Skin epidermis (tissue), 12 donors: Measurements from ENCODE around the gene MGRN1.

Source experiments
- H3K27ac ChIP-seq, 21 experiments: fragments of 200-600 bp; sonication (generic) in 11 of 21; one replicate each; pipeline ENCODE4 v1.5.0; 2020; ENCODE audit warnings: mild to moderate bottlenecking in 3 of 21, inconsistent platforms in 2 of 21, moderate library complexity in 2 of 21
- H3K4me3 ChIP-seq, 7 experiments: fragments of 200-600 bp; sonication (generic) in 2 of 7; one replicate each; pipeline ENCODE4 v1.5.0; 2020; ENCODE audit warnings: inconsistent platforms in 2 of 7, mild to moderate bottlenecking in 2 of 7, moderate library complexity in 1 of 7

Gene MGRN1

DNA sequence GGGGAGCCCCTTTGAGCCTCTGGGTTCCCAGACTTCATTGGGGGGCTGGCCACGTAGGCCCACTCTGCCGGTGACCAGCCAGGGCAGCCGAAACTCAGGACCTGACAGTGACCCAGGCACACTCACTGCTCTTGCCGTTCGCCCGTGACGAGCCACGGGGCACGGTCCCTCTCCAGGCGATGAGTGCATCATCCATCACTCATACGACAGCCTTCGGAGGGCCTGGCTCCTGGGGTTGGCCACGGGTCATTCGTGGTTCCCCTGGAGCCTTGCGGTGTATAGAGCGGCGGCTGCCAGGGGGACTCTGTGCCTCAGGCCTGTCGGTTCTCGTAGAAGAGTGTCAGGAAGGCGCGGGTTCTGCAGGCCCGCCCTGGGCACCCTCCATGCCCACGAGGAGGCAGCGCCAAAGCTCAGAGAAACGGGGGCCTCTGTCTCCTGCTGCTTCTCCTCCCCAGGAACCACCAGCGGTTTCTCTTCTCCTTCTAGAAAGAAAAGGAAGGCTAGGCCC lies 57.5 kb downstream of the MGRN1 start:
- Histone ChIP-seq H3K4me3 (no peak overlapping the region), H3K27ac (peak overlapping the region in 1 of 21 experiments; percentile 3)

DNA sequence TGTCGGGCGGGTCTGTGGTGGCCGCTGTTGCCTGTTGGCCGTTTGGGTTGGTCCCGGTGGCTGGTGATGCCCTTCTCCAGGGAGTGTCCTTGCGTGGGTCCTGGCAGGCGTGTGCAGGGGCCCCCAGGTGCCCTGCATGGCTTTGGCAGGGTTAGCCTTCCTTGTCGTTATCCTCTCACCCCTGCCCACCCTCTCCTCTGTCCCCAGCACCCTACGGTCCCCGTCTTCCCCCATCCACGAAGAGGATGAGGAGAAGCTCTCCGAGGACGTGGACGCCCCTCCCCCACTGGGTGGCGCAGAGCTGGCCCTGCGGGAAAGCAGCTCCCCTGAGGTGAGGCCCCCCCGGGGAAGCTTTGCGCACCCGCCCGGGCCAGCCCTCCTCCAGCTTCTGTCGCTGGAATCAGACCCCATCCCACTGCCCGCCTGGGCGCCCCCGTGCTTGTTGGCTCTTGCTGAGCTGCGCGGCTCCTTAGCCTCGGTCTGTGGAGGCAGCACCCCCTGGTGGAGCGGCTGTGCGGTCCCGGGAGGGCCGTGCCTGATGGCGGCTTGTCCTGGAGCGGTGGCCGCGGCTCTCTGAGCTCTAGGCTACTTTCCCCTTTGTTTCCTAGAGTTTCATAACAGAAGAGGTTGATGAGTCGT lies 58.1 kb downstream of the MGRN1 start:
- no peak overlapping the region for H3K4me3 ChIP-seq
- H3K27ac ChIP-seq = no peak overlapping the region

DNA sequence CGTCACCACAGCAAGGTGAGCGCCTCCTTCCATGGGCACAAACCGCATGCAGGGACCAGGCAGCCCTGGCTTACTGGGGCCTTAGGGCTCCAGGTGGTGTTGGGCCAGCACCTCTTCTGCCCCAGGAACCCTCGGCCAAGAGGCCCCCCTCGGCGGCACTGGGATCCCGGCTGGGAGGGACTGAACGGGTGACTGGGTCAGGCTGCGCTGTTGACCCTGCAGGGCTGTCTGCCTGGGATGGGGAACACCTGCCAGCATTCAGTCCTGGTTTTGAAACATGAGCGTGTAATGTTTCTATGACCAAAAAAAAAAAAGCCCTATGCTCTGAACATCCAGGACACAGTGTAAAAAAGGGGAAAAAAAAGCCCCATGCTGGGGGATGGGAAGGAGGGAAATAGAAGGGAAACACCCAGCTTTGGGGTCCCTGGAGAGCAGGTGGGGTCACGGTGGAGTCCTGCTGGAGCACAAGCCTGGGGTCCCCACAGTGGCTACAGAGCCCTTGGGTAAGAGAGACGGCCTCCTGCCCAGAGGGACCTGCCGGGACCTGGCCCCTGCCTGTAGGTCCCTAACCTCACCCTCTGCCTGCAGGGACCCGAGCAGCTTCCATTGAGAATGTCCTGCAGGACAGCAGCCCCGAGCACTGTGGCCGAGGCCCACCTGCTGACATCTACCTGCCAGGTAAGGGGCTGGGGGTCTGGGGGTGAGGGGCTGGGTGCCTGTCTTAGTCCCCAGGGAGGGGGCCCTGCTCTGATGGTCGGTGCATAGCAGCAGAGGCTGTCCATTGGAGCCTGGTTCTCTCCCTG lies 58.8 kb downstream of the MGRN1 start:
- no peak overlapping the region for H3K4me3 ChIP-seq
- no peak overlapping the region for H3K27ac ChIP-seq

DNA sequence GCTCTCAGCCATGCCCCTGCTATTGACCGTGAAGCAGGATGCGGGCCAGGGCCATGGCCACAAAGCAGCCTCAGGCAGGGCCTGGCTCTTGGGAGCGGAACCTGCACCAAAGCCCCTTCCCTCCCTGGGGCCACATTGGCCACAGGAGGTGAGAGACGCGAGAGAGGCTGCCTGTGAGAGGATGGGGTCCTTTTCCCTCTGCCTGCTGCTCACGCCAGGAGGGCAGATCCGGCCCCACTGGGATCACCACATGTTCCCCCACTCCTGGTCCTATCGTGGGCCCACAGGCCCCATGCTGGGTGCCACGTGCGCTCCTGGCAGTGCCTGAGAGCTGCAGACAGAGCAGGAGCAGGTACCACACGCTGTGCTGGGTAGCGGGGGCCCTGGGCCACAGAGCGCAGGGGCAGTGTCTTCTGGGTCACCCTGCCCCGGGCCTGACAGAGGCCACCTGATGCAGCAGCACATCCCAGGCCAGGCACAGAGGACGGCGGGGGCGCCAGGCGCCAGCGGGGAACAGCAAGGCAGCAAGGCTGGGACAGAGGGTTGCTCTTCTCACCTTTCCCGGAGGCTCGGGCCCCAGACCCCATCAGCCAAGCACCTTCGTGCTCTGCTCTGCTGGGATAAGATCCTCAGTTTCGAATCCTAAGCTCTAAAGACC lies 59.6 kb downstream of the MGRN1 start:
- H3K27ac ChIP-seq = no peak overlapping the region

DNA sequence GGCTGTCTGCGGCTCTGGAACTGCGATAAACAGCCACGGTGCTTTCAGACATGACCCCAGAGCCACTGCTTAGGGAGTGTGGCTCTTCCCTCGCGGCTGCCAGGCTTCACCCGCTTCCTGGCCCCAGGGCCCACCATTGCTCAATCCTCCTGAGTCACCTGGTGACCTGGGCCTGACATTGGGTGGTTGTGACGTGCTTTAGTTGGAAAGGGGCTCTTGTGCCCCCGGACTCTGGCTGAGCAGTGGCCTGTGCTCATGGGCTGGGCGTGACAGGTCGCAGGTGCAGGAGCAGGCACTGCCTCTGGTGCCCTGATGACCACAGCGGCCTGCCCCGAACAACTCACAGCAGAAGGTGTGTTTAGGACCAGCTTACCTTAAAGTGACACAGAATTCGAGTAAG lies 60.1 kb downstream of the MGRN1 start:
- H3K27ac ChIP-seq = no peak overlapping the region

More for the DNA sequence above, 59.6 kb downstream of the MGRN1 start:
- H3K4me3 ChIP-seq = no peak overlapping the region

DNA sequence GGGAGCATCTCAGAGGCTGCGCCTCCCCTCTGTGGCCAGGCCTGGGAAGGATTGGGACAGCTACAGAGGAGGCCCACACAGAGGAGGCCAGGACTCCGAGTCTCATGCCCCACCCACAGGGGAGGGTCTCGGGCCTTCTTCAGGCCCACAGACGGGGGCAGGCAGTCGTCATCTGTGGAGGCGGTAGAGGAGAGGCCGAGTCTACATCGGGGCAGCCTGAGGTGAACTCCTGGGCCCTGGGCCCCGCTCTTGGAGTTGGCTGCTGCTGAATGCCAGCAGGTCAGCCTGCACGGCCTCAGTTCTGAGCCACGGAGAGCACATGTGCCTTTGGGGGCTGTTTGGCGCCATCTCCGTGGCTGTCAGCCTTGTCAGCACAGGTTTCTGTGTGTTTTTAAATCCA lies 60.7 kb downstream of the MGRN1 start:
- H3K27ac ChIP-seq = no peak overlapping the region
- H3K4me3 ChIP-seq = no peak overlapping the region

More for the DNA sequence above, 60.1 kb downstream of the MGRN1 start:
- H3K4me3 ChIP-seq = no peak overlapping the region

DNA sequence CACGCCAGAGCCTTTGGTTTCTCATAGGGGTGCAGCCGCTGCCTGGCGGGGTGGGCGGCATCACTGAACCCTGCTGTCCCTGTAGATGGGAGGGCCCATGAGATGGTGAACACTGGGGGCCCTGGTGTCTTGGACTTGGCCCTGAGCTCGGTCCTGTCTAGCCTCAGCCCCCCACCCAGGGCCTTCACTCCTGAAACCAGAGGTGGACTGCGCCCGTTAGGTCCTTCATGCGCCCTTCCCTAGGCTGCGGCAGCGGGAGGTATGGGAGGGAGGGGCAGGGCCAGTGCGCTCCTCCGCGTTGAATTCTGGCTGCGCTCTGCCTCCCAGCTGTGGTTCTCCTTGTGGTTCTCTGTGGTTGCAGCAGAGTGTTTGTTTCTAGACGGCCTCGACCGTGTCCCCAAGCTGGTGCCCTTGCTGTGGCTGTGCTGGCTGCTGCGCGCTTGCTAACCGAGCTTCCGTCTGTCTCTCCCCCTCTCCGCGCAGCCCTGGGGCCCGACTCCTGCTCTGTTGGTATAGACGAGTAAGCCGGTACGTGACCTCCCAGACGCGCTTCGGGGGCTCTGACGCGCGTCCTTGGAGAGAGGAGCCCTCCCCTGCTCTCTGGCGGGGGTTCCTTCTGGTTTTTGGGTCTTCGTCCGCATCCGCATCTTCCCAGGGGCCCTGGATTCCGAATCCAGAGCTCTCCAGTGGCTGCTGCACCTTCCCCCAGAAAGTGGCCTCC lies 61.3 kb downstream of the MGRN1 start:
- H3K4me3 ChIP-seq = no peak overlapping the region
- no peak overlapping the region for H3K27ac ChIP-seq

DNA sequence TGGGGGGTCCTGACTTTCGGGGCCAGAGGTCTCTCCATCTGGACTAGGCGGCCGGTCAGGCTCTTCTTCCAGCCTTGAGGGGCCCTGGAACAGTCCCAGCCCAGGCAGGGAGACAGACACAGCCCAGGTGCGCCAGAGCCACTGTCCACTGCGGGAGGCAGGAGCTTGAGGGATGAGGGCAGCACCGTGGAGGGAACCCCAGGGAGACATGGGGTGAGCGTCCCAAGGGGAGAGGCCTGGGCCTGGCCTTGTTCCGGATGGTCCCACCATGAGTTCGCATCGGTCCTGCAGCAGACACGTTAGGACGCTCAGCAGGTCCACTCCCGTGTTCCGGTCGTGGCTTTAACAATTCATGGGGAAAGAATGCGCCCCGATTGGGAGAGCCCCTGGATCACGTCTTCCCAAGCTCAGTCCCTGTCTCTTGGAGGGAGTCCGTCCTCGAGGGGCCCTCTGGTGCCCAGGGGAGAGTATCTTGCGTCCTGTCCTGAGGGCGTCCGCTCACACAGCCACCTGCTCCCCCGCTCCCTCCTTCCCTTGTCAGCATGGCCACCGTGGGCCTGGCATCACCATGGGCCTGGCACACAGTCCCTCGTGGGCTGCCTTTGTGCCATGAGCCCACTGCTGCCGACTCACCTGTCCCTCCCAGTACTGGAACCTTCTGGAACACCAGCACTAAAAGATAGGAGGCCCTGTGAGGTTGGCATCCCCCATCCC lies 62.0 kb downstream of the MGRN1 start:
- H3K4me3 ChIP-seq = no peak overlapping the region
- H3K27ac ChIP-seq = no peak overlapping the region

DNA sequence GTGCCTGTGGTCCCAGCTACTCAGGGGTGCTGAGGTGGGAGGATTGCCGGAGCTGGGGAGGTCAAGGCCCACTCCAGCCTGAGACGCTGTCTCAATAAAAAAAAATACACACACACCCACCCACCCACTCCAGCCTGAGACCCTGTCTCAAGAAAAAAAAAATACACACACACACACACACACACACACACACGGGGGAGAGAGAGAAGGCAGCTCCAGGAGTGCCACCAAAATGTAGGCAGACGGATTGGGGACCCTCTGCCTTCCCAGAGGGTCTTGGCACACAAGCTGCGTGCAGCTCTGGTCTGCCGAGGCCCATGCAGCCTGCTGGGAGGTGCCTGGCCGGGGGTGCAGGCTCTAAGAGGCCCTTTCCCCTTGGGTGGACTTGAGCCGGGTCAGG lies 62.8 kb downstream of the MGRN1 start:
- no peak overlapping the region for H3K4me3 ChIP-seq
- no peak overlapping the region for H3K27ac ChIP-seq

DNA sequence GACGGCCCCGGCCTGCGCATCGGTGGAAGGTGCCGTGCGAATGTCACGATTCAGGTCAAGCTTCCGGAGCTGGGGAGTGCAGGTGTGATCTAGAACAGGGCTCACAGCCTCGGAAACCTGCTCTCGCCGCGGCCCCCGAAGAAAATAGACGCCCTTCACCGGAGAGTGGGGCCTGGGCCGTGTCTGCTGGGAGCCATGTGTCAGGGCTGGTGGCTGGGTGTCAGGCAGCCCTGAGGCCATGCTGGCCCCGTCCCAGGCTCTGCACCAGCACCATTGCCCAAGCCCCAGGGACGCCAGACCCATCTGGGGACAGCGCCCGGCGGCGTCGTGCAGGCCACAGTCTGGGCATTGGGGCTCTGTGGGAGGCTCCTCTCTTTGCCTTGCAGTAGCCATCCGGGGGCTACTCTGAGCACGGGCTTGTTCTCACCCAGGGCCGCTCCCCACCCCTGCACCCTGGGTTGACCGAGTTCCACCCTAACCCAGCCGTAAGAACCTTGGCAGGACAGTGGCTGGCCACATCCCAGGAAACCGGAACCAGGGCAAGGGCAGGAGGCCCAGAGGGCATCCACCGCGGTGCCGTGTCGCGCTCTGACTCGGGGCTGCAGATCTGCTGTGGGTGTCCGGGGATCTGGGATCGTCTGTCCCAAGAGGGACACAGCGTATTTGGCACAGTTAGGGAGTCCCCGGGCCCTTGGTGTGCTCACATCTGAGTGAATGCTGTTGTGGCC lies 63.5 kb downstream of the MGRN1 start:
- Histone ChIP-seq H3K4me3 (no peak overlapping the region), H3K27ac (no peak overlapping the region)

DNA sequence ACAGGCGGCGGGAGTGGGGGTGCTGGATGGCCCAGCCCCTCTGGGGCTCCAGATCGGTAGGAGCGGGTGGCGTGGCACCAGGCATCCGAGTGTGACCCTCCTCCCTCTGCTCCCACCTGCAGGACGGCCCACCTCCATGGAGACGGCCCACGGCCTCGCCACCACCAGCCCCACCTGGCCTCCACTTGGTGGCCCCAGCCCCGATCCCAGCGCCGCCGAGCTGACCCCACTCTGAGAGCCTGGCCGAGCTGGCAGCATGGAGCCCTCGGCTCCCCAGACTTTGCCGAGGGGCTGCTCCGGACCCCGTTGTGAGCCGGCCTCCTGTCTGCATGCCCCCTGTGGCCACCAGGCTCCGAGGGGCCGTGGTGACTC lies 64.0 kb downstream of the MGRN1 start:
- Histone ChIP-seq H3K4me3 (no peak overlapping the region), H3K27ac (no peak overlapping the region)

DNA sequence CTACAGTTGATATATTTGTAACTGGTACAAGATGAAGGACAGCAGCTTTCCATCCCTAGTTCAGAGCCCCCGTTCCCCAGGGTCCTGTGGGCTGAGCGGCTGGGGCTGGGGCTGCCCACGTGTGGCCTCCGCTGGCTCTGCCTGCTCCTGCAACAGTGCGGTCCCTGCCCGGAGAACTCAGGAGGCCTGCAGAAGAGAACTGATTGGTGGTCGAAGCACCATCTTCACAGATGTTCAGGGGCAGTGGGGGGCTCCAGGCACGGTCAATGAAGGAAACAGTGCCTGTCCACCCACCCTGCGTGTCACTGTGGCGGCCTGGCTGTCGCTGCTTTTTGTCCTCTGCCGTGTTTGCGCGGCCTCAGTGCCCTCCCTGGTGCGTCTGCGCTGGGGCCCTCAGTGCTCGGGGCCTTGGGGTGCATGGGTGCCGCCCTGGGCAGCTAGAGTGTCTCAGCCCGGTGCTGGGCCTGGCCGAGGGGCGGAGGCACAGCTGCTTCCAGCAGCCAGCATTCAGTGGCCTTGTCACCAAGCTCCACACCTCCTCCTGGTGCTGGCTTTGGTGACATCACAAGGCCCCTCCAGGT lies 64.6 kb downstream of the MGRN1 start:
- no peak overlapping the region for H3K4me3 ChIP-seq

DNA sequence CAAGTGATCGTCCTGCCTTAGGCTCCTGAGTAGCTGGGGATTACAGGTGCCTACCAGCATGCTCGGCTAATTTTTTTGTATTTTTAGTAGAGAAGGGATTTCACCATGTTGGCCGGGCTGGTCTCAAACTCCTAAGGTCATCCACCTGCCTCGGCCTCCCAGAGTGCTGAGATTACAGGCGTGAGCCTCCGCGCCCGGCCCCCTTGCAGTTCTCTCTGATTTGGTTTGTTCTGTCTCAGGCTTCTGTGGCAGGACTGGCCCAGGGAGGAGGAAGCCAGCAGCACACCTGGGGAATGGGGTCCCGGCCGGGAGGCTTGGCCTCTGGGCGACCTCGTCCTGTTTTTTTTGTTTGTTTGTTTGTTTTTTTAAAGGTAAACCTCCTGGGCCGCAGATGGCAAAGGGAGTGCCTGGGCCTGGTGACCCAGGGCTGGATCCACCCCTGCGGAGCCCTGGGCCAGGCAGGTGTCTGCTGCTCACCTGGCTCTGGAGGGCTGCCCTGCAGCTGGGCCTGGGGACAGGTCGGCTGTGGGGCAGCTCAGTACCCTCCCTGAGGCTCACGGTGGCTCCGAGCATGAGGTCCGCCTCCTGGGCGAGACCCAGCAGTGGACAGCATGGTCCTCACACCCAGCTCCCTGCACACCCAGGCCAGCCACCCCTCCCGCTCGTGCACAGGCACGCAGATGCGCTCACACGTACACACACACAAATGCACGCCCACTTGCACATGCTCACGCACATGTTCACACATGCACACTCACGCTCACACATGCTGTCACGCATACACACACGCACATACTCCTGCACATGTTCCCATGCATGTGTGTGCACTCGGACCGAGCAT lies 65.5 kb downstream of the MGRN1 start:
- Histone ChIP-seq H3K27ac (no peak overlapping the region), H3K4me3 (no peak overlapping the region)

More for the DNA sequence above, 64.6 kb downstream of the MGRN1 start:
- H3K27ac ChIP-seq = no peak overlapping the region

DNA sequence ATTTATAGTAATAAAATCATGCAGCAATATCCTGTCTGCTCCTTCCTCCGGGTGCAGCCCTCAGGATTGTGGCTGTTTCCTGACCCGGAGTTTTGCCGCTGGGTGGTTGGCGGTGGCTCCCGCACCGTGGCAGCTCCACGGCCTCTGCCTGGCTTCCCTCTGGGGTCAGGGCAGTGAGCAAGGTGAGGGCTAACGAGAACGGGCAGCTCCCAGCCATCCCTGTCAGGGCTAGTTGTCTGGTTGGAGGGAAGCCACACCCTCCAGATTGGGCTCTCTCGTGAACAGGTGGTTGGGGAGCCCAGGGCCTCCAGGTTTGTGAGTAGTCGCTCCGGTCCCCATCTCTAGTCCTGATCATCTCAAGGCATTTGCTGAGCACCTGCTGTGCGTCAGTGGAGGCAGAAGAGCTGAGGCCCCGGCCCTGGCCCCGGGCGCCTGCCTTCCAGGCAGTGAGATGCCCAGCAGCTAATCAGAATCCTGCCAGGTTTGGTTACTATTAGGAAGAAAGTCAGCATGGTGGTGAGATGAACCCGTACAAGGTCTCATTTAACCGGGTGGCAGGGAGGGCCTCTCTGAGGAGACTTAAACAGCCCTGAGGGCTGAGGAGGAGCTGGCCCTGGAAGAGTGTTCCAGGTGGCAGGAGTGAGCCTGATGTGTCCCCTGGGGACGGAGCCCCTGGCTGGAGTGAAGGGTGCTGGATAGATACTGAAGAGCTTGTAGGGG lies 66.5 kb downstream of the MGRN1 start:
- Histone ChIP-seq H3K4me3 (no peak overlapping the region), H3K27ac (no peak overlapping the region)

DNA sequence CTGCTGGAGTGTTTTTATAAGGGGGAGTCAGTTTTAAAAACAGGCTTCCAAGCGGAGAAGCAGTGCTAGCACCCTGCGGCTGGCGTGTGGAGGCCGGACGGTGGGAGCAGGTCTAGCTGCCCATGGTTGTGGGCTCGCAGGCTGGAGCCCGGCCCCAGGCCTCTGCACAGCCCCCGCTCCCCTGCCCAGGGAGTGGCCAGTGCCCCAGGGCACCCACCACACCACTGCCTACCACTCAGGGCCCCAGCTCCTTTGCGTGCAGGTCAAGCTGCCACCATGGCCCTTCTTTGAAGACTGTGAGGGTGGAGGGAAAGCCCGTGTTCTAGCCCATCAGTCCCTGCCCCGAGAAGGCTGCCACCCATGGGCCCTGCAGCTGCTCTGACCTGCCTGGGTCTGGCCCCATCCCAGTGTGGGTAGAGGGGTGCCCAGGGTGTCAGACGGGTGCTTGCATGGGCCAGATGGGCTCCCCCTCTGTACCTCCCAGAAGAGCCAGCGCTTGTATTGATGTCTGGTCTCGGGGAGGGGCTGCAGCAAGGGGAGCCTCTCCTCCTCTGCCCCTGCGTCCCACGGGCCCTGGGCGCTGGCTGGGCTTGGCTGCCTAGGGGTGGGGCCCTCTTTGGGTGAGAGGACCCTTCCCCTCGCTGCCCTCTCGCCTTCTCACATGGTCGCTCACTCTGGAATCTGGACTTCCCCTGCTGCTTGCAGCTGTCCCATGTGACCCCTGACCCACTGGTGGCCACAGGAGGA lies 67.2 kb downstream of the MGRN1 start:
- H3K27ac ChIP-seq = peak overlapping the region in 2 of 21 experiments; percentile 23 to 31

More for the DNA sequence above, 67.2 kb downstream of the MGRN1 start:
- H3K4me3 ChIP-seq = no peak overlapping the region
